DOHH2 (cell line): ENCODE results near the gene SLC38A4.

Experiments used
- H3F3A ChIP-seq: fragments of 200-600 bp; sonication (generic), shearing (Covaris generic); 2 replicates; pipeline ENCODE4 v1.6.0; 2016; ENCODE audit warnings: antibody characterized with exemption, mild to moderate bottlenecking; ENCODE audit not compliant: control insufficient read depth, insufficient read depth
- H3K27ac ChIP-seq: fragments of 200-600 bp; sonication (generic); 2 replicates; pipeline ENCODE4 v1.5.1; 2014; ENCODE audit warnings: low read depth, mild to moderate bottlenecking, low read length, moderate library complexity
- H3K27me3 ChIP-seq: fragments of 200-600 bp; sonication (generic); 2 replicates; pipeline ENCODE4 v1.6.1; 2014; ENCODE audit warnings: mild to moderate bottlenecking, low read length, mixed read lengths; ENCODE audit not compliant: control insufficient read depth
- H3K36me3 ChIP-seq: fragments of 200-600 bp; sonication (generic); 2 replicates; pipeline ENCODE4 v1.6.1; 2014; ENCODE audit warnings: mild to moderate bottlenecking, low read length, moderate library complexity, mixed read lengths; ENCODE audit not compliant: control insufficient read depth
- H3K4me1 ChIP-seq: fragments of 200-600 bp; sonication (generic); 2 replicates; pipeline ENCODE4 v1.6.1; 2014; ENCODE audit warnings: mild to moderate bottlenecking, low read length, mixed read lengths; ENCODE audit not compliant: control insufficient read depth
- H3K4me2 ChIP-seq: fragments of 200-600 bp; sonication (generic); 2 replicates; pipeline ENCODE4 v1.6.0; 2014; ENCODE audit warnings: mild to moderate bottlenecking, low read length, moderate library complexity
- H3K4me3 ChIP-seq: fragments of 200-600 bp; sonication (generic); 2 replicates; pipeline ENCODE4 v1.5.1; 2014; ENCODE audit warnings: mild to moderate bottlenecking, low read length, mixed read lengths
- H3K79me2 ChIP-seq: fragments of 200-600 bp; sonication (generic); 2 replicates; pipeline ENCODE4 v1.6.1; 2014; ENCODE audit warnings: mild to moderate bottlenecking, low read length, mixed read lengths; ENCODE audit not compliant: control insufficient read depth
- H3K9me2 ChIP-seq: fragments of 200-600 bp; sonication (generic); replicated peaks from 2 replicates; pipeline ENCODE4 v1.6.1; 2014; ENCODE audit warnings: mild to moderate bottlenecking, low read length, mixed read lengths; ENCODE audit not compliant: control insufficient read depth
- H3K9me3 ChIP-seq: fragments of 200-600 bp; sonication (generic); 2 replicates; pipeline ENCODE4 v1.6.1; 2014; ENCODE audit warnings: antibody characterized with exemption, low read length, mixed read lengths; ENCODE audit not compliant: control insufficient read depth, insufficient read depth
- H4K20me1 ChIP-seq: fragments of 200-600 bp; sonication (generic); 2 replicates; pipeline ENCODE4 v1.6.0; 2014; ENCODE audit warnings: low read depth, mild to moderate bottlenecking, antibody characterized with exemption, low read length, moderate library complexity; ENCODE audit not compliant: control insufficient read depth, insufficient read depth
- CTCF ChIP-seq: fragments of 200-600 bp; sonication (generic); IDR thresholded peaks from one replicate; pipeline ENCODE4 v1.5.1; 2014; ENCODE audit warnings: antibody characterized with exemption, mild to moderate bottlenecking, low read depth, low read length; ENCODE audit not compliant: poor library complexity, severe bottlenecking
- EZH2phosphoT487 ChIP-seq: fragments of 200-600 bp; sonication (generic); IDR thresholded peaks from 2 replicates; pipeline ENCODE4 v1.6.1; 2017; ENCODE audit warnings: borderline replicate concordance, mild to moderate bottlenecking, antibody characterized with exemption, low read length, moderate library complexity, mixed read lengths

The SLC38A4 gene

GRCh38 chr12:46774322-46774633 lies 51.5 kb downstream of the SLC38A4 start:
- H3K36me3 ChIP-seq = no peaks in the 10 kb centered on the region
- H3K79me2 ChIP-seq = no peaks in the 10 kb centered on the region
- no peaks in the 10 kb centered on the region for H3K4me1 ChIP-seq
- no peaks in the 10 kb centered on the region for H4K20me1 ChIP-seq
- H3K27me3 ChIP-seq = no peaks in the 10 kb centered on the region
- no peaks in the 10 kb centered on the region for H3F3A ChIP-seq
- H3K9me2 ChIP-seq = no peaks in the 10 kb centered on the region
- TF ChIP-seq CTCF = no peak
- TF ChIP-seq EZH2phosphoT487 = no peak
- no peak overlapping the region for H3K27ac ChIP-seq
- H3K9me3 ChIP-seq = no peaks in the 10 kb centered on the region
- H3K4me2 ChIP-seq = no peak overlapping the region
- no peak overlapping the region for H3K4me3 ChIP-seq

- H3K36me3 ChIP-seq = no peaks in the 10 kb centered on the region
- no peaks in the 10 kb centered on the region for H3K79me2 ChIP-seq
- no peaks in the 10 kb centered on the region for H3K9me2 ChIP-seq
- no peak overlapping the region for H3K4me3 ChIP-seq
- no peak overlapping the region for H3K4me2 ChIP-seq
- H3K4me1 ChIP-seq = no peaks in the 10 kb centered on the region
- TF ChIP-seq CTCF (no peak), EZH2phosphoT487 (no peak)
- H3K27ac ChIP-seq = no peak overlapping the region
- H4K20me1 ChIP-seq = no peaks in the 10 kb centered on the region
- no peaks in the 10 kb centered on the region for H3K27me3 ChIP-seq
- H3F3A ChIP-seq = no peaks in the 10 kb centered on the region
- H3K9me3 ChIP-seq = no peaks in the 10 kb centered on the region
Measured at GRCh38 chr12:46773586-46774321, 52.0 kb downstream of the SLC38A4 start.

- TF ChIP-seq EZH2phosphoT487 (no peak), CTCF (no peak)
- no peaks in the 10 kb centered on the region for H3K36me3 ChIP-seq
- no peaks in the 10 kb centered on the region for H3K9me3 ChIP-seq
- no peak overlapping the region for H3K27ac ChIP-seq
- H3K9me2 ChIP-seq = no peaks in the 10 kb centered on the region
- H3K4me3 ChIP-seq = no peak overlapping the region
- H3F3A ChIP-seq = no peaks in the 10 kb centered on the region
- H4K20me1 ChIP-seq = no peaks in the 10 kb centered on the region
- H3K4me1 ChIP-seq = no peaks in the 10 kb centered on the region
- H3K27me3 ChIP-seq = no peaks in the 10 kb centered on the region
- H3K79me2 ChIP-seq = no peaks in the 10 kb centered on the region
- no peak overlapping the region for H3K4me2 ChIP-seq
Measured at GRCh38 chr12:46771268-46771827, 54.4 kb downstream of the SLC38A4 start.
